ENCODE data around the gene AKR1A1. TPM values are rescaled to one million over a fixed set of nuclear protein-coding genes. Genes with fewer than 3 reads are reported as not detected.

AKR1A1 gene
- total RNA-seq, 1 experiment from 2014 or later = 94.9 TPM

GRCh38 chr1:45542591-45542990, 8.0 kb upstream of the AKR1A1 start:
- no peaks in the 10 kb centered on the region for H3F3A ChIP-seq (ENCODE audit: low read length, unreplicated experiment)
- H3K9me2 ChIP-seq (replicated peaks; ENCODE audit: low read length) = no peaks in the 10 kb centered on the region
- no peaks in the 10 kb centered on the region for H3K79me2 ChIP-seq (ENCODE audit: low read length)
- ATAC-seq (no peak), DNase-seq (no peak)
- no peak overlapping the region for H2AFZ ChIP-seq (ENCODE audit: low read length)
- no peaks in the 10 kb centered on the region for H4K20me1 ChIP-seq (ENCODE audit: low read length)
- no peaks in the 10 kb centered on the region for H3K27me3 ChIP-seq (ENCODE audit: low read length)
- no peak overlapping the region for H3K27ac ChIP-seq (ENCODE audit: low read length)
- intact Hi-C loops (cut with micrococcal nuclease) = no loop called here
- no TSS peak for BruUV-seq (replicated peaks)
- H3K36me3 ChIP-seq (ENCODE audit: low read depth, low read length) = no peaks in the 10 kb centered on the region
- POLR2A ChIA-PET (ENCODE audit: unreplicated experiment) = no interaction called here
- TF ChIP-seq EZH2phosphoT487 (IDR thresholded peaks at IDR 0.05; ENCODE audit: borderline replicate concordance, low read length) (no peak), EZH2 (IDR thresholded peaks at IDR 0.05; ENCODE audit: low read length, unreplicated experiment) (no peak)
- TF ChIP-seq, protein P1, sequence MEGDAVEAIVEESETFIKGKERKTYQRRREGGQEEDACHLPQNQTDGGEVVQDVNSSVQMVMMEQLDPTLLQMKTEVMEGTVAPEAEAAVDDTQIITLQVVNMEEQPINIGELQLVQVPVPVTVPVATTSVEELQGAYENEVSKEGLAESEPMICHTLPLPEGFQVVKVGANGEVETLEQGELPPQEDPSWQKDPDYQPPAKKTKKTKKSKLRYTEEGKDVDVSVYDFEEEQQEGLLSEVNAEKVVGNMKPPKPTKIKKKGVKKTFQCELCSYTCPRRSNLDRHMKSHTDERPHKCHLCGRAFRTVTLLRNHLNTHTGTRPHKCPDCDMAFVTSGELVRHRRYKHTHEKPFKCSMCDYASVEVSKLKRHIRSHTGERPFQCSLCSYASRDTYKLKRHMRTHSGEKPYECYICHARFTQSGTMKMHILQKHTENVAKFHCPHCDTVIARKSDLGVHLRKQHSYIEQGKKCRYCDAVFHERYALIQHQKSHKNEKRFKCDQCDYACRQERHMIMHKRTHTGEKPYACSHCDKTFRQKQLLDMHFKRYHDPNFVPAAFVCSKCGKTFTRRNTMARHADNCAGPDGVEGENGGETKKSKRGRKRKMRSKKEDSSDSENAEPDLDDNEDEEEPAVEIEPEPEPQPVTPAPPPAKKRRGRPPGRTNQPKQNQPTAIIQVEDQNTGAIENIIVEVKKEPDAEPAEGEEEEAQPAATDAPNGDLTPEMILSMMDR (conservative IDR thresholded peaks at IDR 0.05; ENCODE audit: low read depth, low read length) = no peak
- H3K4me3 ChIP-seq (ENCODE audit: low read length) = no peak overlapping the region
- peaks cover 5% of the 10 kb centered on the region; the same call in 1 of the 2 replicates for H3K4me1 ChIP-seq (ENCODE audit: insufficient read depth, low read length)
- CTCF ChIA-PET = no interaction called here
- no peak overlapping the region for H3K9ac ChIP-seq (ENCODE audit: low read length)
- H3K9me3 ChIP-seq (ENCODE audit: low read length) = no peaks in the 10 kb centered on the region
- no peak overlapping the region for H3K4me2 ChIP-seq (ENCODE audit: low read length)

- no peak for DNase-seq
These were observed 6.8 kb upstream of the AKR1A1 start for GRCh38 chr1:45543581-45544417.

More at GRCh38 chr1:45543581-45544417, 6.8 kb upstream of the AKR1A1 start:
- Histone ChIP-seq H3K9me2 (replicated peaks; ENCODE audit: low read length) (no peaks in the 10 kb centered on the region), H3K27ac (ENCODE audit: low read length) (no peak overlapping the region), H3F3A (ENCODE audit: low read length, unreplicated experiment) (no peaks in the 10 kb centered on the region), H3K79me2 (ENCODE audit: low read length) (no peaks in the 10 kb centered on the region), H3K9me3 (ENCODE audit: low read length) (no peaks in the 10 kb centered on the region), H3K4me2 (ENCODE audit: low read length) (no peak overlapping the region), H2AFZ (ENCODE audit: low read length) (no peak overlapping the region), H3K36me3 (ENCODE audit: low read depth, low read length) (no peaks in the 10 kb centered on the region), H3K9ac (ENCODE audit: low read length) (no peak overlapping the region), H4K20me1 (ENCODE audit: low read length) (no peaks in the 10 kb centered on the region), H3K4me3 (ENCODE audit: low read length) (no peak overlapping the region), H3K4me1 (ENCODE audit: insufficient read depth, low read length) (peaks cover 5% of the 10 kb centered on the region; the same call in 1 of the 2 replicates), H3K27me3 (ENCODE audit: low read length) (no peaks in the 10 kb centered on the region)
- TF ChIP-seq, protein P1 (conservative IDR thresholded peaks at IDR 0.05; ENCODE audit: low read depth, low read length) = no peak
- no peak for TF ChIP-seq EZH2 (IDR thresholded peaks at IDR 0.05; ENCODE audit: low read length, unreplicated experiment)
- no peak for TF ChIP-seq EZH2phosphoT487 (IDR thresholded peaks at IDR 0.05; ENCODE audit: borderline replicate concordance, low read length)
- ChIA-PET CTCF (no interaction called here), POLR2A (ENCODE audit: unreplicated experiment) (no interaction called here)
- ATAC-seq = no peak
- intact Hi-C loops (cut with micrococcal nuclease) = no loop called here
- BruUV-seq (replicated peaks) = no TSS peak

Measured in PC-3 (cell line).